ENCODE data around the gene TNFRSF8.

TNFRSF8 gene

GRCh38 chr1:12182410-12182984 is 119.4 kb downstream of the TNFRSF8 start:
- no peak overlapping the region for H3K4me3 ChIP-seq (ENCODE audit: low read length)
- no peak for TF ChIP-seq ZNF274 (IDR thresholded peaks at IDR 0.05; ENCODE audit: low read depth, low read length)

GRCh38 chr1:12183095-12183794 is 120.1 kb downstream of the TNFRSF8 start:
- TF ChIP-seq ZNF274 (IDR thresholded peaks at IDR 0.05; ENCODE audit: low read depth, low read length) = no peak

GRCh38 chr1:12184008-12184681 is 121.0 kb downstream of the TNFRSF8 start:
- no peak for TF ChIP-seq ZNF274 (IDR thresholded peaks at IDR 0.05; ENCODE audit: low read depth, low read length)
- H3K4me3 ChIP-seq (ENCODE audit: low read length) = no peak overlapping the region

More at GRCh38 chr1:12183095-12183794, 120.1 kb downstream of the TNFRSF8 start:
- H3K4me3 ChIP-seq (ENCODE audit: low read length) = no peak overlapping the region

GRCh38 chr1:12185036-12185917 is 122.2 kb downstream of the TNFRSF8 start:
- no peak overlapping the region for H3K4me3 ChIP-seq (ENCODE audit: low read length)
- no peak for TF ChIP-seq ZNF274 (IDR thresholded peaks at IDR 0.05; ENCODE audit: low read depth, low read length)

GRCh38 chr1:12185918-12186678 is 123.0 kb downstream of the TNFRSF8 start:
- H3K4me3 ChIP-seq (ENCODE audit: low read length) = no peak overlapping the region

GRCh38 chr1:12186679-12186985 is 123.5 kb downstream of the TNFRSF8 start:
- no peak for TF ChIP-seq ZNF274 (IDR thresholded peaks at IDR 0.05; ENCODE audit: low read depth, low read length)
- H3K4me3 ChIP-seq (ENCODE audit: low read length) = no peak overlapping the region

More at GRCh38 chr1:12185918-12186678, 123.0 kb downstream of the TNFRSF8 start:
- no peak for TF ChIP-seq ZNF274 (IDR thresholded peaks at IDR 0.05; ENCODE audit: low read depth, low read length)

- no peak overlapping the region for H3K4me3 ChIP-seq (ENCODE audit: low read length)
- TF ChIP-seq ZNF274 (IDR thresholded peaks at IDR 0.05; ENCODE audit: low read depth, low read length) = no peak
Measured at GRCh38 chr1:12188115-12188514, 125.0 kb downstream of the TNFRSF8 start.

GRCh38 chr1:12188657-12189327 is 125.7 kb downstream of the TNFRSF8 start:
- TF ChIP-seq ZNF274 (IDR thresholded peaks at IDR 0.05; ENCODE audit: low read depth, low read length) = no peak

GRCh38 chr1:12189328-12189682 is 126.2 kb downstream of the TNFRSF8 start:
- no peak for TF ChIP-seq ZNF274 (IDR thresholded peaks at IDR 0.05; ENCODE audit: low read depth, low read length)
- no peak overlapping the region for H3K4me3 ChIP-seq (ENCODE audit: low read length)

More at GRCh38 chr1:12188657-12189327, 125.7 kb downstream of the TNFRSF8 start:
- H3K4me3 ChIP-seq (ENCODE audit: low read length) = no peak overlapping the region

- no peak for TF ChIP-seq ZNF274 (IDR thresholded peaks at IDR 0.05; ENCODE audit: low read depth, low read length)
- H3K4me3 ChIP-seq (ENCODE audit: low read length) = no peak overlapping the region
Measured at GRCh38 chr1:12191242-12192032, 128.3 kb downstream of the TNFRSF8 start.
